ENCODE results near the gene ARHGAP6.
A peak's percentile ranks its signal among the peaks of the same experiment; 100 is the strongest.

The ARHGAP6 gene

GRCh38 chrX:11426712-11427452 is 238.8 kb downstream of the ARHGAP6 start:
- Histone ChIP-seq H3K4me3 (ENCODE audit: low read length in 2 of 2) (peak overlapping the region; percentile 73 to 76), H3K9me3 (ENCODE audit: control insufficient read depth in 2 of 2, low read length in 2 of 2) (no peaks in the 10 kb centered on the region), H3K36me3 (ENCODE audit: control insufficient read depth in 2 of 2, insufficient read depth in 2 of 2, low read length in 2 of 2) (no peaks in the 10 kb centered on the region), H3K27ac (ENCODE audit: low read length) (peak overlapping the region; percentile 66), H3K9ac (ENCODE audit: low read length in 2 of 2) (peak overlapping the region; percentile 68 to 75), H3K4me1 (ENCODE audit: control insufficient read depth, insufficient read depth, low read length) (peaks cover 15% of the 10 kb centered on the region), H3K27me3 (ENCODE audit: control insufficient read depth in 1 of 2, insufficient read depth in 2 of 2, low read length in 2 of 2) (peaks cover 0 to 2% of the 10 kb centered on the region in 2 donors)

GRCh38 chrX:11424903-11425674 is 240.6 kb downstream of the ARHGAP6 start:
- H3K27me3 ChIP-seq (ENCODE audit: control insufficient read depth in 1 of 2, insufficient read depth in 2 of 2, low read length in 2 of 2): peaks cover 0 to 2% of the 10 kb centered on the region in 2 donors
- H3K27ac ChIP-seq (ENCODE audit: low read length): peak overlapping the region; percentile 6
- no peaks in the 10 kb centered on the region for H3K36me3 ChIP-seq (ENCODE audit: control insufficient read depth in 2 of 2, insufficient read depth in 2 of 2, low read length in 2 of 2)
- H3K4me3 ChIP-seq (ENCODE audit: low read length in 2 of 2): peak overlapping the region in 1 of 2 donors; percentile 12
- no peak overlapping the region for H3K9ac ChIP-seq (ENCODE audit: low read length in 2 of 2)
- no peaks in the 10 kb centered on the region for H3K9me3 ChIP-seq (ENCODE audit: control insufficient read depth in 2 of 2, low read length in 2 of 2)
- H3K4me1 ChIP-seq (ENCODE audit: control insufficient read depth, insufficient read depth, low read length): peaks cover 19% of the 10 kb centered on the region

DNA sequence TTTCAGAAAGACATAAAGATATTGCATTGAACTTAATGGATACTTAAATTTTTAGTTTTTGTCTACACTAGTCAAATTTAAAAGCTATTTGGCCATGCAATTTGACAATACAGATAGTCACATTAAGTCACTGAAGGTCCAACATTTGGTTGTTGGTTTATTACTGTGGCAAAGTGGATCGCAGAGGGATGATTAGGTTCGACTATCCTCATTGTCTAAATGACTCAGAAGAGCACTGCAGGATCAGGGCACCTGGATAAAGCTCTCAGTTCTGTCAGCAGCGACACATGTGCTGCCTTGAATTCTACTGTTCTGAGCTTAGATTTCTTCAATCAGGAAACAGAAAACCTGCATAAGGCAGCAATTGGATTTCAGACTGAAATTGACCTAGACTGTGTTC is 241.8 kb downstream of the ARHGAP6 start:
- peaks cover 19% of the 10 kb centered on the region for H3K4me1 ChIP-seq (ENCODE audit: control insufficient read depth, insufficient read depth, low read length)
- H3K27me3 ChIP-seq (ENCODE audit: control insufficient read depth in 1 of 2, insufficient read depth in 2 of 2, low read length in 2 of 2): peaks cover 0 to 2% of the 10 kb centered on the region in 2 donors
- no peak overlapping the region for H3K9ac ChIP-seq (ENCODE audit: low read length in 2 of 2)
- H3K9me3 ChIP-seq (ENCODE audit: control insufficient read depth in 2 of 2, low read length in 2 of 2): no peaks in the 10 kb centered on the region
- H3K36me3 ChIP-seq (ENCODE audit: control insufficient read depth in 2 of 2, insufficient read depth in 2 of 2, low read length in 2 of 2): no peaks in the 10 kb centered on the region
- peak overlapping the region; percentile 53 for H3K27ac ChIP-seq (ENCODE audit: low read length)
- H3K4me3 ChIP-seq (ENCODE audit: low read length in 2 of 2): no peak overlapping the region

- H3K27ac ChIP-seq (ENCODE audit: low read length): peak overlapping the region; percentile 53
- no peak overlapping the region for H3K4me3 ChIP-seq (ENCODE audit: low read length in 2 of 2)
Measured at GRCh38 chrX:11423362-11423818, 242.3 kb downstream of the ARHGAP6 start.

GRCh38 chrX:11422525-11422857 is 243.2 kb downstream of the ARHGAP6 start:
- Histone ChIP-seq H3K36me3 (ENCODE audit: control insufficient read depth in 2 of 2, insufficient read depth in 2 of 2, low read length in 2 of 2) (no peaks in the 10 kb centered on the region), H3K4me3 (ENCODE audit: low read length in 2 of 2) (no peak overlapping the region), H3K27me3 (ENCODE audit: control insufficient read depth in 1 of 2, insufficient read depth in 2 of 2, low read length in 2 of 2) (peaks cover 0 to 2% of the 10 kb centered on the region in 2 donors), H3K9me3 (ENCODE audit: control insufficient read depth in 2 of 2, low read length in 2 of 2) (no peaks in the 10 kb centered on the region), H3K9ac (ENCODE audit: low read length in 2 of 2) (no peak overlapping the region), H3K27ac (ENCODE audit: low read length) (peak overlapping the region; percentile 74), H3K4me1 (ENCODE audit: control insufficient read depth, insufficient read depth, low read length) (peaks cover 14% of the 10 kb centered on the region)

More at GRCh38 chrX:11423362-11423818, 242.3 kb downstream of the ARHGAP6 start:
- H3K27me3 ChIP-seq (ENCODE audit: control insufficient read depth in 1 of 2, insufficient read depth in 2 of 2, low read length in 2 of 2): peaks cover 0 to 2% of the 10 kb centered on the region in 2 donors
- H3K36me3 ChIP-seq (ENCODE audit: control insufficient read depth in 2 of 2, insufficient read depth in 2 of 2, low read length in 2 of 2): no peaks in the 10 kb centered on the region
- peaks cover 18% of the 10 kb centered on the region for H3K4me1 ChIP-seq (ENCODE audit: control insufficient read depth, insufficient read depth, low read length)
- no peak overlapping the region for H3K9ac ChIP-seq (ENCODE audit: low read length in 2 of 2)
- H3K9me3 ChIP-seq (ENCODE audit: control insufficient read depth in 2 of 2, low read length in 2 of 2): no peaks in the 10 kb centered on the region

GRCh38 chrX:11421805-11422524 is 243.8 kb downstream of the ARHGAP6 start:
- Histone ChIP-seq H3K27me3 (ENCODE audit: control insufficient read depth in 1 of 2, insufficient read depth in 2 of 2, low read length in 2 of 2) (peaks cover 0 to 2% of the 10 kb centered on the region in 2 donors), H3K27ac (ENCODE audit: low read length) (peak overlapping the region; percentile 74), H3K4me1 (ENCODE audit: control insufficient read depth, insufficient read depth, low read length) (peaks cover 14% of the 10 kb centered on the region), H3K9me3 (ENCODE audit: control insufficient read depth in 2 of 2, low read length in 2 of 2) (no peaks in the 10 kb centered on the region), H3K4me3 (ENCODE audit: low read length in 2 of 2) (peak overlapping the region in 1 of 2 donors; percentile 22), H3K36me3 (ENCODE audit: control insufficient read depth in 2 of 2, insufficient read depth in 2 of 2, low read length in 2 of 2) (no peaks in the 10 kb centered on the region), H3K9ac (ENCODE audit: low read length in 2 of 2) (peak overlapping the region in 1 of 2 donors; percentile 37)

- Histone ChIP-seq H3K36me3 (ENCODE audit: control insufficient read depth in 2 of 2, insufficient read depth in 2 of 2, low read length in 2 of 2) (no peaks in the 10 kb centered on the region), H3K9me3 (ENCODE audit: control insufficient read depth in 2 of 2, low read length in 2 of 2) (no peaks in the 10 kb centered on the region), H3K27me3 (ENCODE audit: control insufficient read depth in 1 of 2, insufficient read depth in 2 of 2, low read length in 2 of 2) (peaks cover 0 to 2% of the 10 kb centered on the region in 2 donors), H3K4me3 (ENCODE audit: low read length in 2 of 2) (no peak overlapping the region), H3K27ac (ENCODE audit: low read length) (peak overlapping the region; percentile 74), H3K4me1 (ENCODE audit: control insufficient read depth, insufficient read depth, low read length) (peaks cover 13% of the 10 kb centered on the region), H3K9ac (ENCODE audit: low read length in 2 of 2) (no peak overlapping the region)
Measured at GRCh38 chrX:11420851-11421250, 244.9 kb downstream of the ARHGAP6 start.

- Histone ChIP-seq H3K27me3 (ENCODE audit: control insufficient read depth in 1 of 2, insufficient read depth in 2 of 2, low read length in 2 of 2) (peaks cover 0 to 2% of the 10 kb centered on the region in 2 donors), H3K36me3 (ENCODE audit: control insufficient read depth in 2 of 2, insufficient read depth in 2 of 2, low read length in 2 of 2) (no peaks in the 10 kb centered on the region), H3K4me1 (ENCODE audit: control insufficient read depth, insufficient read depth, low read length) (peaks cover 13% of the 10 kb centered on the region), H3K9me3 (ENCODE audit: control insufficient read depth in 2 of 2, low read length in 2 of 2) (peaks cover 0 to 4% of the 10 kb centered on the region in 2 donors), H3K4me3 (ENCODE audit: low read length in 2 of 2) (no peak overlapping the region), H3K27ac (ENCODE audit: low read length) (no peak overlapping the region), H3K9ac (ENCODE audit: low read length in 2 of 2) (no peak overlapping the region)
Measured at GRCh38 chrX:11419102-11419501, 246.6 kb downstream of the ARHGAP6 start.

GRCh38 chrX:11416600-11416999 is 249.1 kb downstream of the ARHGAP6 start:
- H3K36me3 ChIP-seq (ENCODE audit: control insufficient read depth in 2 of 2, insufficient read depth in 2 of 2, low read length in 2 of 2): no peaks in the 10 kb centered on the region
- peak overlapping the region; percentile 43 to 54 for H3K4me3 ChIP-seq (ENCODE audit: low read length in 2 of 2)
- no peak overlapping the region for H3K27ac ChIP-seq (ENCODE audit: low read length)
- H3K9ac ChIP-seq (ENCODE audit: low read length in 2 of 2): no peak overlapping the region
- H3K27me3 ChIP-seq (ENCODE audit: control insufficient read depth in 1 of 2, insufficient read depth in 2 of 2, low read length in 2 of 2): no peaks in the 10 kb centered on the region
- peaks cover 8% of the 10 kb centered on the region for H3K4me1 ChIP-seq (ENCODE audit: control insufficient read depth, insufficient read depth, low read length)
- peaks cover 0 to 7% of the 10 kb centered on the region in 2 donors for H3K9me3 ChIP-seq (ENCODE audit: control insufficient read depth in 2 of 2, low read length in 2 of 2)

GRCh38 chrX:11414091-11414490 is 251.6 kb downstream of the ARHGAP6 start:
- H3K4me3 ChIP-seq (ENCODE audit: low read length in 2 of 2): no peak overlapping the region
- no peaks in the 10 kb centered on the region for H3K36me3 ChIP-seq (ENCODE audit: control insufficient read depth in 2 of 2, insufficient read depth in 2 of 2, low read length in 2 of 2)
- peaks cover 0 to 7% of the 10 kb centered on the region in 2 donors for H3K9me3 ChIP-seq (ENCODE audit: control insufficient read depth in 2 of 2, low read length in 2 of 2)
- no peaks in the 10 kb centered on the region for H3K27me3 ChIP-seq (ENCODE audit: control insufficient read depth in 1 of 2, insufficient read depth in 2 of 2, low read length in 2 of 2)
- no peak overlapping the region for H3K27ac ChIP-seq (ENCODE audit: low read length)
- H3K9ac ChIP-seq (ENCODE audit: low read length in 2 of 2): no peak overlapping the region
- H3K4me1 ChIP-seq (ENCODE audit: control insufficient read depth, insufficient read depth, low read length): peaks cover 4% of the 10 kb centered on the region
